Ureter (tissue), 1 donor: Measurements from ENCODE around the gene CPA2. TPM values are rescaled to one million over a fixed set of nuclear protein-coding genes. Genes with fewer than 3 reads are reported as not detected.

ENCODE experiments used
- DNase-seq: peaks from one replicate; pipeline ENCODE4 v3.0.0-alpha.2; 2020; ENCODE audit warnings: low spot score
- total RNA-seq: library from RNA; stranded (reverse); gene quantifications from one replicate; pipeline ENCODE4 v1.2.4, GENCODE V29; 2023
- donor health status: DM: yes; HTN: yes; CAD: no.

The CPA2 gene
- total RNA-seq, 1 donor from 2014 or later, result not detected

- no peak for DNase-seq
Observed at GRCh38 chr7:130254555-130254954, 12.1 kb upstream of the CPA2 start.

GRCh38 chr7:130256704-130257103, 10.0 kb upstream of the CPA2 start:
- no peak for DNase-seq

DNA sequence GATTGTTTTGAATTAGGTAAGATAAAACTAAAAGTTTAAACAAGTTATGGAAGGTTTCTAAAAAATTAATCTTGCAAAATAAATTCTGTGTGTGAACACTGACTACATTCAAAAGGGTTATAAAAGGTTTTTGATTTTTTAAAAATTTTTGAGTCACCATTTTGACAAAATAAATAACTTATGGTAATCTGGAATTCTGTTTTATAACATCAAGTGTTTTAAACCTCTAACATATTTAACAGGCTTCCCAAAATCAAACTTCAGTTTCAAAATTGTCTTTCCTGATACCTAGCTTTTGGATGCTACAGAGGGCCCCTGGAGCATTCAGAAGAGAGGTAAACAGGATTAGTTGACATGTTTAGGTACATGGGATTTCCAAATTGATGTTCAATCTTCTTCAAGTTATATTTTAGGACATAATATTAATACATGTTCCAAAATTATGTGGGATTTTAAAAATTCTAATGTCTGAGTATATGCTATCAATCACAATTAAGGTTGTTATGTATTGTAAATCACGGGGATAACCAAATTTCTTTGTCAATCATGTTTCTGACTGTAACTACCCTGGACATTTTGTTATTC, 8.1 kb upstream of the CPA2 start:
- no peak for DNase-seq

- DNase-seq, result no peak
Observed at GRCh38 chr7:130262448-130262847, 4.2 kb upstream of the CPA2 start.

- no peak for DNase-seq
Observed at GRCh38 chr7:130263130-130263529, 3.5 kb upstream of the CPA2 start.

- no peak for DNase-seq
Observed at GRCh38 chr7:130266961-130267321, 278 bp downstream of the CPA2 start.

DNA sequence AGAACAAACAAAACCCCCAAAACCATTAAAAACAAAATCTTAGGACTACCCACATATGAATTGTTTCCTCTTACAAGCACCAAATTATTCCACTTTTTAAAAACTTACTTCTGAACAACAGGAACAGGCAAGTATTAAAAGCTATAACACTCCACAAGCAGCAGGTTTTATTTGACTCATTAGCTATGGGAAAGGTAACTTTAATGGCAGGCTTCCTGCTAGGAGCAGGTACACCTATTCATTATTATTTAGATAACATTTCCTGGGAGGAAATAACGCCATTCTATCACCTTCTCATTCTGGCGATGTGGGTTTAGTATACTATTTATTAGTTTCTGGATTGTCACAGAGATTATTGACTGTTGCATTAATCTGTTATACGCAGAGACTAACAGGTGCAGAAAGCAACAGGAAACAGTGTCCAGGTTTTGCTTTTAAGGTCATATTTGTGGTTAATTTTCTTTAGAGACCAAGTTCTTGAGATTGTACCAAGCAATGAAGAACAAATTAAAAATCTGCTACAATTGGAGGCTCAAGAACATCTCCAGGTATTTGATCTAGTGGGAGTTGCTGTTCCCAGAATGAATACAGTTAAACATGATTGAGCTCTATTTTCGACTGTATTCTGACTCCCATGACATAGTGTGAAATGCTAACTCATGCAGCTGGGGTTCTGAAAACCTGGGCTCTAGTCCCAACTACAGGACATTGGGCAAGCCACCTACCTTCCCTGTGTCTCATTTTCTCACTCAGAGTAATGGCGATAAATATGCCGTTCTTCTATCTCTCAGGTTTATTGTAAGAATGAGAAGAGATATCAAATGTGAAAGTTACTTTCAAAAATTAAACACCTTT, 2.0 kb downstream of the CPA2 start:
- DNase-seq, result no peak

DNA sequence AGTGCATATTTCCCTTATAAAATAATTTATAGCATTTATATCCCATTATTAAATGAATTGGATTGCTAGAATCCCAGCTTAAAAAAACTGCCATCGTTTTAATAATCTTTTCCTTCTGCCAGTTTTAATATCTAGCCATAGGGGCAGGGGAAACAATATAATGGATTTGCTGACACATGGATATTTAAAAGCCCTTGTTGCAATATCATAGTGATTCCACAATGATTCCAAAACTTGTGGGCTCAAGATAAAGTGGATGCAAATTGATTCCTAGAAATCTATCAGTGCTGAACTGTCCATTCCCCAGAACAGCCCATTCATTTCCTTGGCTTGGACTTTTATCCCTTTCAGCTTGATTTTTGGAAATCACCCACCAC, 2.6 kb downstream of the CPA2 start:
- no peak for DNase-seq

DNA sequence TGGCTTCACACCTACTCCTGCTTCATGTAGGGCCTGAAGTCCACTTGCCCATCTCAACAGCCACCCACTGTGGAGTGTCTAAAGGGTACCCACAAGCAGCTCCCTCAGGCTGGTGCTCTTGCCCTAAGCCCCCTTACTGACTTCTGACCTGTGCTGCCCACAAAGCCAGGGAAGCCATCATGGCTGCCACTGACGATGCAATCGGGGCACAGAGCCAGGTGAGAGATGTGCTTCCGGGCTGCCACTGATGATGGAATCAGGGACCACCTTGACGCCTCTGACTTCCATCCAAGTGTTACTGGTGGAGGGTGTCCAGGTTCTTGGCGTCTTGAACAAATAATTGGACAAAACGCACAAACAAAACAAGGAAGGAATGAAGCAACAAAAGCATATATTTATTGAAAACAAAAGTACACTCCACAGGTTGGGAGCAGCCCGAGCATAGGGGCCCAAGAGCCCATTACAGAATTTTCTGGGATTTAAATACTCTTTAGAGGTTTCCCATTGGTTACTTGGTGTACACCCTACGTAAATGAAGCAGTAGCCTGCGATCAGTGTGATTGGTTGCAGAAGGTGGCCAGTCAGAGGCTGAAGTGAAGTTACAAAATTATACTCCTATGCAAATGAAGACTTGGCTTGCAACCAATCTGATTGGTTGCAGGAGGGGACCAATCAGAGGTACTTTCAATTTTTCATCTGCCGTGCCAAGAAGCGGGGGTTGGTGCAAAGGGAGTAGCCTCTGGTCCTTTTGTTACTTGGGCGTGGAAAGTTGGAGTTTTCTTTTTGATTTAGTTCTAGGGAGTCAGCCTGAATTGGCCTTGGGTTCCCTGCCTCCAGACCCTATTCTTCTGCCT, 4.5 kb downstream of the CPA2 start:
- no peak for DNase-seq

DNA sequence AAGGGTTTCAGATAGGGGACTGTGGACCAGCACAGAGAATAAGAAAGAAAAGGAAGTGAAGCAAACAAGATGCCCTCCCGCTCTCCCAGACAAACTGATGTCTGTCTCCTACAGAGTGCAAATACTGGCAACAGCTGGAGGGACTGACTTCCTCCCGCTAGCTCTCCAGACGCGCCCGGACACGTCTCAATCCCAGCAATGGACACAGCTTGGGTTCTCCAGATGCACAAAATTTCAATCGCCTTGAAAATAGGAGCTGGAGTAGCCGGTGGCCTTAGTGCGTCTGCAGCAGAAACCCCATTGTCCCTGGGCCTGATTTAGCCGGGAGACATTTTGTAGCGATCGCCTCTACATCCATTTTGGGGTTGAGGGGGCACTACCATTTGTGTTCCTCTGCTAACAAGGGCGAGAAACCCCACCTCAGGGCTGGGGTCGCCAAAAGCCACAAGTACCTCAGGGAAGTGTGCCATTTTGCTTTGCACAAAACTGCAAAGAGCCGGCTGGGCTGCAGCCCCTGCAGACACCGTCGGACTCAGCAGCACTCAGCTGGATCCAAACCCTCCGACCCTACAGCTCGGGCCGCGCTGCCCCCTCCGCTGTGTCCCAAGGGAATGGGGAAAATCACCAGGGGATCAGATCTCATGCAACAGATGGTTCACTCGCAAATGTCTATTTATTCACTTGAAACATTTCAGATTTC, 5.9 kb downstream of the CPA2 start:
- DNase-seq, result no peak

DNA sequence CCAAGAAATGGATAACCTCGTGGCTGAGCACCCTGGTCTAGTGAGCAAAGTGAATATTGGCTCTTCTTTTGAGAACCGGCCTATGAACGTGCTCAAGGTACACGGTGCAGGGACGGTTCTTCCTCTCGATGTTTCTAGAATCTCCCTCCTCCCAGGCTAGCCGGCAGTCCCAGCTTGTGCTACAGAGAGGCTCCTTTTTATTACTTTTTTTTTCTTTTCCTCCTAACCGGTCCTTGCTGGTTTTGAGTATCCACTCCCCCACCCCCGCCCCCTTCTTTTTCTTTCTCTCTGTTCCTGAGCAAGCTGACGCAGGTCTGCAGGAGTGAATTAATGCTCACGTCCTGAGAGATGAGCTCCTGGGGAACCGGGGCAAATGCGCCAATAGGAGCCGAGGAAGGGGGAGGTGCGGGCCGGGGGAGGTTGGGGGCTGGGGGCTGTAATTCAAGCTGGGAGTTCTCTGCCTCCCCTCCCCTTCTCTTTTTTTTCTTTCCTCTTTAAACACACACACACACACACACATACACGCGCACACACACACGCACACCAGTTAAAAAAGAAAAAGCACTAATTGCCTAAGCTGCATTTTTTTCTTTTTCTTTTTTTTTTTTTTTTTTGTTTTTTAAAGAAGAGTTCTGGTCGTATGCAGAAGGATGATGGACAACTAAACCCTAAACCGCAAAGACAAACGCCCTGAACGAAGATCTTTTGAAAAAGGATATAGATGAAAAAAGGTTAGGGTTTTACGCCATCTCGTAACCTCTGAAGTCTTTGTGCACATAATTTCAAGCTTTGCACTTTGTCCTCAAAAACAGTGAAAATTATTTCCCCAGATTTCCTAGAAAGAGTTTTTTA, 6.6 kb downstream of the CPA2 start:
- DNase-seq, result no peak

DNA sequence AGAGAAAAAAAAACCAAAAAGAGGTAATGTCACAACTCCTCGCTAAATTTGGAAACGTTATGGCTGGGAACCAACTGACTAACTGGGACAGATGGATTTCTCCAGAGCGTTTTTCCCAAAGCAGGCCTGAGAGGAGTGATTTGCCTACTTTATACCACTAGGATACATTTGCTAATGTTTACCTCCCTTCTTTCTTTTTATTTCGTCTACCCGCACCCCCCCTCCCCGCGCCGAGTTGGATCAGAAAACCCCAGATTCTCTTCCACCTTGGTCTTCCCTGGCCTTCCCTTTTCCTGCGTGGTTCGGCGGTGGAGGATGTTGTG, 7.2 kb downstream of the CPA2 start:
- DNase-seq, result no peak

DNA sequence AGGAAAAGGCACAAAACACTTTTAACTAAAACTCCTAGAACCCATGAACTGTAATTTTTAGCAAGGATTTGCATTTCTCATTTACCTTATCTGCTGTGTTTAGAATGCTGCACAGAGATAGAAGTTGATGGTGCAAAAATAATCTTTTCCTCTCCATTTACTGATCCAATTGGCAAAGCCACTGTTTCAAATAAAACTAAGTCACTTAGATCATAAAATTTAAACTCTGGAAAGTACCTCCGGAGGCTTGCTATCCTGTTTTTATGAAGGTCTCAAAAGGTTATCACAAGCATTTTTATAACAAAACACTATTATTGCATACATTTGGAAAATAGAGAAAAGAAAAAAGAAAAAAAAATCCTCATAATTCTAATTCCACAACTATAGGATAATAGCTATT, 7.6 kb downstream of the CPA2 start:
- no peak for DNase-seq

DNA sequence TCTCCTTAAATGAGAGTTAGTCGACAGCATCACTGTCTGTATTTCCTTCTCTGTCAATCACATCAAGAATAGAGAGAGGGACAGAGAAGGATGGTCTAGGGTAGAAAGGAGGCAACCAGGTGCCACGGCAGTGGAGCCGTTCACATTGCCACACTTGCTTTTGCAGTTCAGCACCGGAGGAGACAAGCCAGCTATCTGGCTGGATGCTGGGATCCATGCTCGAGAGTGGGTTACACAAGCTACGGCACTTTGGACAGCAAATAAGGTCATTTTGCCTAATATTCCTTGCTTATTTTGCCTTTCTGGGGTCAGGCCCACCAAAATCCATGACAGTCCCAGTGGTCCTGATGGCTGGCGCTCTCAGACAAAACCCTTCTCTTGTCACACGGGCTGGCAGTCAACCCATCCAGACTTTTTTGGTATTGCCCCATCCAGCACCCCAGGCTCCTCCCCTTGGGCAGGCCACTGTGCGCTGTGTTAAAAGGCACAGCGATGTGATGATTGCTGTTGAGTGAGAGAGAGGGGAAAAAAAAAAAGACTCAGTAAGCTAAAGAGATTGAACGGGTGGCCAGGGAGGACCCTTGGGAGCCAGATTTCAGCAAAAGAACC, 8.4 kb downstream of the CPA2 start:
- no peak for DNase-seq

- DNase-seq, result no peak
Observed at GRCh38 chr7:130275826-130276297, 9.2 kb downstream of the CPA2 start.

DNA sequence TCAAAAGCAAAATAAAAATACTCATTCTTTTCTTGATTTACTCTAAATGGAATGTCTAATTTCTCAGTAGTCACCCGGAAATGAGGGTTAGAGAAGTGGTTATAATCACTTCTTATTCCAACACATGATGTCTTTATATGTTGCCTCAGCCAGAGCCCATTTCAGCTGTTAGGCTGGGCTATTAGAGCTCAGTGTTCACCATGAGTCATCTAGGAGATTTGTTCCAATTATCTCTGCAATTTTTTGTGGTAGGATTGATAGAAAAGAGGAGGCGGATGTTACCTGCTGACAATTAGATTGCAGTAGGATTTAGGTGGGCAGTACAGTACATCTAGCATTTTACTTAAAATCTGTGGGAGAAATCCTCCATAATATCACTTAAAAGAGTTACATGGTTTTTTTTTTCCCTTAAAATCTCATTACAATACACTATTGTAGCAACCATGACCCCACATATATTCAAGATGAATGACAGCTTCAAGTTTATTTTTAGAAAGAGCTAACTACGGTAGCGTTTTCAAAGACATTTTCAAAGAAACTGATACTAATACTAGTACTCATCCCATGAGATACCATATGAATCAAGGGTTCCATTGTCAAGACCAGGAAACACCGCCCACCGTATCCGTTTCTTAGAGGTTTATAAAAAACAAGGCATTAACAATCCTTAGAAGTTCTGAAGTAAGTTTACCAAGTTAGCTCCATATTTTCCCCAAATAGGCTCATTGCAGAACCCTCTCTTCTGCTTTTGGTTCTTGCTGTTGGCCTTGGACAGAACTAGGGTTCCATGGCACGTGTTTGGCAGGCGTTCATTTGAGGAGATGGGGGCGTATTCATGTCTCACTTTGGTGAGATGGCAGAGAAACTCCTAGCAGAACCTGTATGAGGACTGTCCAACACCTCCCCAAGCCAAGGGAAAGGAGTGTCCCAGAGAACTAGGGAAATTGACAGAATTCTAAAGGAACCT, 10.4 kb downstream of the CPA2 start:
- DNase-seq, result no peak

DNA sequence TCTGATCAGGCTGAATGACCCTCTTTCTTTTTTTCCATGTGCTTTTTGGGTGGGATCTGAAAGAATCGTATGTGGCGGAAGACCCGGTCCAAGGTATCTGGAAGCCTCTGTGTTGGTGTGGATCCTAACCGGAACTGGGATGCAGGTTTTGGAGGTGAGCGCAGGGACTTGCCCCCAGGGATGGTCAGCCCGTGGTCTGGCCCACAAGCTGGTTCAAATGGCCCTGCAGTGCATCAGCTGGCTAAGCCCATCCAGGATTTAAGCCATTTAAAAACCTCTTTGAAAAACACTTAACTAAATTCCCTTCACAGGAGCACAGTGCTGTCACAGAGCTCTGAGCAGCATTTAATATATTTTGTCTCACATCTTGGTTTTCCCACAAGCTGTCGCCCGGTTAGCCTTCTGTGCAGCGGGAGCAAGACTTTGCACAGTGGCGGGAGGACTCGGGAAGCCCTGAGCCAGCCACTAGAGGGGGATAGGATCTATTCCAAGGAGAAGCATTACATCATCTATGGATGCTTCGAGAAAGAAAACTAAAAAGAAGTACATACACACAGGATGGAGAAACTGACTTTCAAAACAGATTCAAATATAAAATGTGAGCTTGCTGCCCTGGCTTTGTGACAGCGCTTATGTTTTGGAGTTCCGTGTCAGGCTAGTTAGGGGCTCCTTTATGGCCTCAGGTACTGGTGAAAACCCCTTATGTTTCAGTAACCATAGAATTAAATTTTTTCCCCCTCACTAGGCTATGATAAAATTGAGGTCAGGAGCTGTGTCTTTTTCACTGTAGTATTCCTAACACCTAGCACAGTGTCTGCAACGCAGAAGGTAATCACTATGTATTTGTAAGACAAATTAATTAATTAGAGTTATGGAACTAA, 11.3 kb downstream of the CPA2 start:
- no peak for DNase-seq

DNA sequence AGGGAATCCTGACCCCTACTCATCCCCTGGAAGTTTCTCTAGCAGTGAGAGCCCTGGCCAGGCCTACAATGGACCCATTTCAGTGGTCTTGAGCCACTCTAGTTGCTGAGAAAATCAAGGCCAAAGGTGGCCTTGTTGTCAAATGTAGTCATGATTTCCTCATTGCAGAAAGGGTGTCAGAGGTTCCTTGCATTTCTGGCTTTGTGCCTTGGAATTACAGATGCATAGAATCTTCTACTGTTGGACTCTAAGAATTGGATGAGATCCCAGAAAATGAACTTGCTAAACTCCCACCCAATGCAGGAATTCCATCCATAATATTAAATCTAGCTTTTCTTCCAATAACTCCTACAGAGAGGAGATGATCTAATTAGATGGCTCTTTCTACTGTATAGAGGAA, 12.2 kb downstream of the CPA2 start:
- DNase-seq, result peak; percentile 17

- peak; percentile 15 for DNase-seq
Observed at GRCh38 chr7:130279286-130279685, 12.6 kb downstream of the CPA2 start.
